Transverse colon (tissue), 4 donors: ENCODE measurements around the gene ECM1.

Experiments
- EP300 ChIP-seq: sonication (generic); formaldehyde crosslinking; IDR thresholded peaks from one replicate; pipeline ENCODE4 v1.6.1; 2017; ENCODE audit warnings: antibody characterized with exemption, low read depth
- POLR2A ChIP-seq: fragments of 450-650 bp; IDR thresholded peaks from one replicate; pipeline ENCODE4 v1.6.1; 2016; ENCODE audit warnings: antibody characterized with exemption, mild to moderate bottlenecking, moderate library complexity
- POLR2AphosphoS5 ChIP-seq, 3 donors: sonication (generic); formaldehyde crosslinking; IDR thresholded peaks; one replicate each; pipeline ENCODE4 v1.6.1; 2016; ENCODE audit warnings: antibody characterized with exemption in 3 of 3
- TF ChIP-seq, protein P1 (sequence below), 5 experiments: fragments of 200-600 bp in 3 of 5; fragments of 450-650 bp in 2 of 5; sonication (generic) in 3 of 5; IDR thresholded peaks; 1 replicate in 2 of 5; 2 replicates in 3 of 5; pipeline ENCODE4 v1.5.1; 2016 to 2017; ENCODE audit warnings: antibody characterized with exemption in 5 of 5, inconsistent platforms in 3 of 5, mild to moderate bottlenecking in 2 of 5, moderate library complexity in 1 of 5

DNA sequence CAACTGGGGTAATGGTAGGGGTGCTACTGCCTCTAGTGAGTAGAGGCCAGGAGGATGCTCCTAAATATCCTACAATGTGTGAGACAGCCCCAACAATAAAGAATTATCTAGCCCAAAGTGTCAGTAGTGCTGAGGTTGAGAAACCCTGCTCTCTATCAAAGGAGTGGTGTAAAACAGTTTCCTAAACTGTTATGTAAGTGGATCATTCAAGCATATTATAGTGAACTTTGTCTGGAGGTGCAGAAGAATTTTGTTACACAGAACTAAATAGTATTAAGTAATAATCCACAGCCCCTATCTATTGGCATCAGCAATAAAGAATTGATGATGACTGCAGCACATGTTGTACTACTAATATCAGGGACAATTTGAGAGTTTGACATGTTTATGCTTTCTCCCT, 40.9 kb upstream of the ECM1 start:
- TF ChIP-seq, protein P1, sequence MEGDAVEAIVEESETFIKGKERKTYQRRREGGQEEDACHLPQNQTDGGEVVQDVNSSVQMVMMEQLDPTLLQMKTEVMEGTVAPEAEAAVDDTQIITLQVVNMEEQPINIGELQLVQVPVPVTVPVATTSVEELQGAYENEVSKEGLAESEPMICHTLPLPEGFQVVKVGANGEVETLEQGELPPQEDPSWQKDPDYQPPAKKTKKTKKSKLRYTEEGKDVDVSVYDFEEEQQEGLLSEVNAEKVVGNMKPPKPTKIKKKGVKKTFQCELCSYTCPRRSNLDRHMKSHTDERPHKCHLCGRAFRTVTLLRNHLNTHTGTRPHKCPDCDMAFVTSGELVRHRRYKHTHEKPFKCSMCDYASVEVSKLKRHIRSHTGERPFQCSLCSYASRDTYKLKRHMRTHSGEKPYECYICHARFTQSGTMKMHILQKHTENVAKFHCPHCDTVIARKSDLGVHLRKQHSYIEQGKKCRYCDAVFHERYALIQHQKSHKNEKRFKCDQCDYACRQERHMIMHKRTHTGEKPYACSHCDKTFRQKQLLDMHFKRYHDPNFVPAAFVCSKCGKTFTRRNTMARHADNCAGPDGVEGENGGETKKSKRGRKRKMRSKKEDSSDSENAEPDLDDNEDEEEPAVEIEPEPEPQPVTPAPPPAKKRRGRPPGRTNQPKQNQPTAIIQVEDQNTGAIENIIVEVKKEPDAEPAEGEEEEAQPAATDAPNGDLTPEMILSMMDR (IDR thresholded peaks at IDR 0.05), result no peak
- no peak for TF ChIP-seq POLR2AphosphoS5 (IDR thresholded peaks at IDR 0.05)
- TF ChIP-seq POLR2A, result no peak
- no peak for TF ChIP-seq EP300
